ENCODE measurements around the gene NPTXR.

NPTXR gene

DNA sequence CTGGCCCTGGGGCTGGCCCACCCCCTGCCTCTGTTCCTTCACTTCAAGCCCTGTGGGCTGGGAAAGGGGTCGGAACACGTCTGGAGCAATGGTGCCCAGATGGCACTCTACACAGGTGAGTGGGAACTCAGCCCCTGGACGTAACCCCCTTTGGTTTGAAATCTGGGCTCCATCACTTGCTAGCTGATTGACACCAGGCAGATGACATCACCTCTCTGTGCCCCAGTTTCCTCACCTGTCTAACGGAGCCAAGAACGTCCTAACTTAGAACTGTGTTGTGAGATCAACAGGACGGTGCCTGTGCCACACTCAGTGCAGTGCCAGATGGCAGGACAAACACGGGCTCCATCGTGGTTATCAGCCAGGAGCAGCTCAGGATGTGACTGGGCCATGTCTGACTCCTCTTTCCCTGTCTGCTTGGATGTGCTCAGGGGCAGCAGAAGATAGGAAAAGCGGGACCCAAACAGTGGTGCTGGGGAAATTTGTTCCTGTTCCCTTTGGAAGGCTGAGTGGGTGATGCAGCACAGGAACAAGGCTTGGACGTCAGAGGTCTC lies 24.4 kb downstream of the NPTXR start:
- no peaks in the 10 kb centered on the region for H3K9me3 ChIP-seq (ENCODE audit: low read length)
- TF ChIP-seq, protein P1, sequence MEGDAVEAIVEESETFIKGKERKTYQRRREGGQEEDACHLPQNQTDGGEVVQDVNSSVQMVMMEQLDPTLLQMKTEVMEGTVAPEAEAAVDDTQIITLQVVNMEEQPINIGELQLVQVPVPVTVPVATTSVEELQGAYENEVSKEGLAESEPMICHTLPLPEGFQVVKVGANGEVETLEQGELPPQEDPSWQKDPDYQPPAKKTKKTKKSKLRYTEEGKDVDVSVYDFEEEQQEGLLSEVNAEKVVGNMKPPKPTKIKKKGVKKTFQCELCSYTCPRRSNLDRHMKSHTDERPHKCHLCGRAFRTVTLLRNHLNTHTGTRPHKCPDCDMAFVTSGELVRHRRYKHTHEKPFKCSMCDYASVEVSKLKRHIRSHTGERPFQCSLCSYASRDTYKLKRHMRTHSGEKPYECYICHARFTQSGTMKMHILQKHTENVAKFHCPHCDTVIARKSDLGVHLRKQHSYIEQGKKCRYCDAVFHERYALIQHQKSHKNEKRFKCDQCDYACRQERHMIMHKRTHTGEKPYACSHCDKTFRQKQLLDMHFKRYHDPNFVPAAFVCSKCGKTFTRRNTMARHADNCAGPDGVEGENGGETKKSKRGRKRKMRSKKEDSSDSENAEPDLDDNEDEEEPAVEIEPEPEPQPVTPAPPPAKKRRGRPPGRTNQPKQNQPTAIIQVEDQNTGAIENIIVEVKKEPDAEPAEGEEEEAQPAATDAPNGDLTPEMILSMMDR (IDR thresholded peaks at IDR 0.05; ENCODE audit: low read length) = no peak
- no peak for TF ChIP-seq EZH2 (IDR thresholded peaks at IDR 0.05; ENCODE audit: borderline replicate concordance, low read length)
- H3K27me3 ChIP-seq (ENCODE audit: insufficient read depth, low read length) = no peaks in the 10 kb centered on the region
- no peaks in the 10 kb centered on the region for H3F3A ChIP-seq (ENCODE audit: insufficient read depth, low read length)
- no peaks in the 10 kb centered on the region for H3K79me2 ChIP-seq (ENCODE audit: insufficient read depth, low read length)
- H3K9me2 ChIP-seq (ENCODE audit: low read depth, low read length) = no peaks in the 10 kb centered on the region
- no peak overlapping the region for H3K9ac ChIP-seq (ENCODE audit: low read length)
- no peak overlapping the region for H3K4me3 ChIP-seq (ENCODE audit: low read depth, low read length, poor library complexity, severe bottlenecking)
- no peak overlapping the region for H3K27ac ChIP-seq (ENCODE audit: low read depth, low read length, poor library complexity, severe bottlenecking)
- no peak overlapping the region for H3K4me2 ChIP-seq (ENCODE audit: low read length)
- H2AFZ ChIP-seq (ENCODE audit: low read length) = no peak overlapping the region
- no peaks in the 10 kb centered on the region for H3K36me3 ChIP-seq (ENCODE audit: insufficient read depth, low read length)
- H3K4me1 ChIP-seq (ENCODE audit: insufficient read depth, low read length, severe bottlenecking) = no peaks in the 10 kb centered on the region
- H4K20me1 ChIP-seq (ENCODE audit: insufficient read depth, low read length) = no peaks in the 10 kb centered on the region

DNA sequence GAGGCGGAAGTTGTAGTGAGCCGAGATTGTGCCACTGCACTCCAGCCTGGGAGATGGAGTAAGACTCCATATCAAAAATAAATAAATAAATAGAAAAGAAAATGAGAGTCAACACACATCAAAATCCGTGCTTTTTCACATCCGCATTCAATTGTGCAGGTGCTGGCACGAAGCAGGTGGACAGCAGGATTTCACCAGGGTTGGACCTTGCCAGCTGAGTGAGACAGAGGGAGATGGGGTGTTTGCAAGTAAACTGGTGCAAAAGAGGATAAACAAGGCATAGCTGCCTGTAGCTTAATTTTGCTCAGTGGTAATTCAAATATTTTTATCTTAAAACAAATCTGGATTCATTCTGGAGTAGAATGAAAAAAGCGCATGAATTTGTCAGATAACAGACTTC lies 26.6 kb downstream of the NPTXR start:
- no peak overlapping the region for H3K4me3 ChIP-seq (ENCODE audit: low read depth, low read length, poor library complexity, severe bottlenecking)
- no peak overlapping the region for H3K4me2 ChIP-seq (ENCODE audit: low read length)
- no peaks in the 10 kb centered on the region for H3K4me1 ChIP-seq (ENCODE audit: insufficient read depth, low read length, severe bottlenecking)
- no peak overlapping the region for H3K9ac ChIP-seq (ENCODE audit: low read length)
- no peaks in the 10 kb centered on the region for H3K27me3 ChIP-seq (ENCODE audit: insufficient read depth, low read length)
- H2AFZ ChIP-seq (ENCODE audit: low read length) = no peak overlapping the region
- H4K20me1 ChIP-seq (ENCODE audit: insufficient read depth, low read length) = no peaks in the 10 kb centered on the region
- no peak overlapping the region for H3K27ac ChIP-seq (ENCODE audit: low read depth, low read length, poor library complexity, severe bottlenecking)
- no peaks in the 10 kb centered on the region for H3K9me2 ChIP-seq (ENCODE audit: low read depth, low read length)
- no peak for TF ChIP-seq EZH2 (IDR thresholded peaks at IDR 0.05; ENCODE audit: borderline replicate concordance, low read length)
- TF ChIP-seq, protein P1 (IDR thresholded peaks at IDR 0.05; ENCODE audit: low read length) = no peak
- no peaks in the 10 kb centered on the region for H3K36me3 ChIP-seq (ENCODE audit: insufficient read depth, low read length)
- H3K9me3 ChIP-seq (ENCODE audit: low read length) = no peaks in the 10 kb centered on the region
- no peaks in the 10 kb centered on the region for H3F3A ChIP-seq (ENCODE audit: insufficient read depth, low read length)
- no peaks in the 10 kb centered on the region for H3K79me2 ChIP-seq (ENCODE audit: insufficient read depth, low read length)

DNA sequence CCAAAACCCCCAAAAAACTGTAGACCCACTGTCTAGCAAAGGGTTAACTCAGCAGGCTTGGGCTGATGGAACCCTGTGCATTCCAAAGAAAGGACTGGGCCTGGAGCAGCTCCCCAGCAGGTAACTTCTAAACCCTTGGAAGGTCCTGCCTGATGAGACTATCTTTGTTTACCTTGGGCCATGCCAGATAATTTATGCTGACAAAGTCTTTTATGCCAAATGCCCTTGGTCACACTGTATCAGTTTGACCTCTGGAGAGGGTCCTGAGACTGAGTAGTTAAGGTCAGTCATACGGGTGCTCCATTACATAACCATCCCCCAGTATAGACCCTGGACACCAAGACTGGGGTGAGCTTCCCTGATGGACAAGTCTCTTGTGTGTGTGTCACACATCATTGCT lies 28.0 kb downstream of the NPTXR start:
- H3K9me3 ChIP-seq (ENCODE audit: low read length) = no peaks in the 10 kb centered on the region
- H3K79me2 ChIP-seq (ENCODE audit: insufficient read depth, low read length) = no peaks in the 10 kb centered on the region
- no peak overlapping the region for H3K27ac ChIP-seq (ENCODE audit: low read depth, low read length, poor library complexity, severe bottlenecking)
- no peaks in the 10 kb centered on the region for H3F3A ChIP-seq (ENCODE audit: insufficient read depth, low read length)
- H3K36me3 ChIP-seq (ENCODE audit: insufficient read depth, low read length) = no peaks in the 10 kb centered on the region
- H3K9ac ChIP-seq (ENCODE audit: low read length) = no peak overlapping the region
- H3K9me2 ChIP-seq (ENCODE audit: low read depth, low read length) = no peaks in the 10 kb centered on the region
- no peak overlapping the region for H2AFZ ChIP-seq (ENCODE audit: low read length)
- H3K4me3 ChIP-seq (ENCODE audit: low read depth, low read length, poor library complexity, severe bottlenecking) = no peak overlapping the region
- H3K27me3 ChIP-seq (ENCODE audit: insufficient read depth, low read length) = no peaks in the 10 kb centered on the region
- H3K4me2 ChIP-seq (ENCODE audit: low read length) = no peak overlapping the region
- no peaks in the 10 kb centered on the region for H4K20me1 ChIP-seq (ENCODE audit: insufficient read depth, low read length)
- TF ChIP-seq EZH2 (IDR thresholded peaks at IDR 0.05; ENCODE audit: borderline replicate concordance, low read length) = no peak
- TF ChIP-seq, protein P1 (IDR thresholded peaks at IDR 0.05; ENCODE audit: low read length) = no peak
- no peaks in the 10 kb centered on the region for H3K4me1 ChIP-seq (ENCODE audit: insufficient read depth, low read length, severe bottlenecking)
